ENCODE results near the gene ICAM4.

Gene ICAM4

GRCh38 chr19:10258080-10258710 lies 28.6 kb upstream of the ICAM4 start:
- Mint-ChIP-seq H3K36me3 (peaks cover 7% of the 10 kb centered on the region), H3K9me3 (ENCODE audit: low read depth) (no peaks in the 10 kb centered on the region), H3K27me3 (no peaks in the 10 kb centered on the region), H3K4me3 (no peak overlapping the region), H3K27ac (no peak overlapping the region), H3K4me1 (ENCODE audit: low read depth) (peaks cover 23% of the 10 kb centered on the region)

- Mint-ChIP-seq H3K27ac (peak overlapping the region; percentile 58), H3K36me3 (peaks cover 7% of the 10 kb centered on the region), H3K4me3 (no peak overlapping the region)
Observed at GRCh38 chr19:10259162-10259905, 27.4 kb upstream of the ICAM4 start.

DNA sequence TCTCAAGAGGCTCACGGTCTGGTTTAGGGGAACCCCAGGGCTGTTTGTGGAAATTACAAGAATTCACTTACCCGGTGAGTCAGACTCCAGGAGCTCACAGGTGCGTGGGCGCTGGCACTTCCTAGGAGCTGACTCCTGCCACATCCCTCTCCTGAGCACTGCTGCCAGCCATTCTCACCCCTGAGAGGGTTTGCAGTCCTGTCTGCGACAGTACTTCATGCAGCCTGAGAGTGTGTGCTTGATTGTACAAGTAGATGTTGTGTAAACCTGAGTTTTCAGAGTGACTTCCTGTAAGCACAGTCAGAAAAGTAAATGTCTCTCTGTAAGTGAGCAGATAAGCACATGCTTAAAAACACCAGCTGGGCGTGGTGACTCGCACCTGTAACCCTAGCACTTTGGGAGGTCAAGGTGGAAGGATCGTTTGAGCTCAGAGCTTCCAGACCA lies 26.6 kb upstream of the ICAM4 start:
- H3K4me1 Mint-ChIP-seq (ENCODE audit: low read depth), result peaks cover 19% of the 10 kb centered on the region
- peak overlapping the region; percentile 52 for H3K4me3 Mint-ChIP-seq
- peaks cover 6% of the 10 kb centered on the region for H3K36me3 Mint-ChIP-seq
- no peaks in the 10 kb centered on the region for H3K27me3 Mint-ChIP-seq
- H3K27ac Mint-ChIP-seq, result peak overlapping the region; percentile 83
- no peaks in the 10 kb centered on the region for H3K9me3 Mint-ChIP-seq (ENCODE audit: low read depth)

More at GRCh38 chr19:10259162-10259905, 27.4 kb upstream of the ICAM4 start:
- no peaks in the 10 kb centered on the region for H3K9me3 Mint-ChIP-seq (ENCODE audit: low read depth)
- H3K27me3 Mint-ChIP-seq, result no peaks in the 10 kb centered on the region
- peaks cover 19% of the 10 kb centered on the region for H3K4me1 Mint-ChIP-seq (ENCODE audit: low read depth)

DNA sequence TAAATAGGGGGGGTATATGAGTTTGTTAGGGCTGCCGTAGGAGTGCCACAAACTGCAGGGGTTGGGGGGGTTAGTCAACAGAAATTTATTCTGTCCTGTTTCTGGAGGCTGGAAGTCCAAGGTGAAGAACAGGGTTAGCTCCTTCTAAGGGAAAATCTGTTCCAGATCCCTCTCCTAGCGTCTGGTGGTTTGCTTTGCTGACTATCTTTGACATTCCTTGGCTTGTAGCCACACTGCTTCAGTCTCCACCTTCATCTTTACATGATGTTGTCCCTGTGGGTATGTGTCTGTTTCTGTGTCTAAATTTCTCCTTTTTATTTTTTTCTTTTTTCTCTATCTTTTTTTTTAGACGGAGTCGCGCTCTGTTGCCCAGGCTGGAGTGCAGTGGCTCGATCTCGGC lies 24.0 kb upstream of the ICAM4 start:
- Mint-ChIP-seq H3K36me3 (no peaks in the 10 kb centered on the region), H3K4me3 (no peak overlapping the region), H3K27ac (no peak overlapping the region), H3K9me3 (ENCODE audit: low read depth) (no peaks in the 10 kb centered on the region), H3K27me3 (no peaks in the 10 kb centered on the region), H3K4me1 (ENCODE audit: low read depth) (peaks cover 17% of the 10 kb centered on the region)

DNA sequence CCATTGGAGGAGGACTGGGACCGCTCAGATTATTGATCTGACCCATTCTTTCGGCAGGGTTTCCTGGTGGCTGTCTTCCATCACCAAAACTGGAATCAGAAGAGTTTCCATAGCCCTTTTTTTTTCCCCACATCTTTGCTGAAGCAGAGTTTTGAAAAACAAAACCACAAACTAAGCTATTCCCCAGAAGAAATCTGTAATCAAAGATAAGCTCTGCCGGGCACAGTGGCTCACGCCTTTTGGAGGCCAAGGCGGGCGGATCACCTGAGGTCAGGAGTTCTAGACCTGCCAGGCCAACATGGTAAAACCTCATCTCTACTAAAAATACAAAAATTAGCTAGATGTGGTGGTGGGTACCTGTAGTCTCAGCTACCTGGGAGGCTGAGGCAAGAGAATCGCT lies 20.0 kb upstream of the ICAM4 start:
- H3K4me1 Mint-ChIP-seq (ENCODE audit: low read depth), result peaks cover 5% of the 10 kb centered on the region
- no peaks in the 10 kb centered on the region for H3K27me3 Mint-ChIP-seq
- H3K4me3 Mint-ChIP-seq, result no peak overlapping the region
- no peaks in the 10 kb centered on the region for H3K36me3 Mint-ChIP-seq
- H3K9me3 Mint-ChIP-seq (ENCODE audit: low read depth), result no peaks in the 10 kb centered on the region
- no peak overlapping the region for H3K27ac Mint-ChIP-seq

DNA sequence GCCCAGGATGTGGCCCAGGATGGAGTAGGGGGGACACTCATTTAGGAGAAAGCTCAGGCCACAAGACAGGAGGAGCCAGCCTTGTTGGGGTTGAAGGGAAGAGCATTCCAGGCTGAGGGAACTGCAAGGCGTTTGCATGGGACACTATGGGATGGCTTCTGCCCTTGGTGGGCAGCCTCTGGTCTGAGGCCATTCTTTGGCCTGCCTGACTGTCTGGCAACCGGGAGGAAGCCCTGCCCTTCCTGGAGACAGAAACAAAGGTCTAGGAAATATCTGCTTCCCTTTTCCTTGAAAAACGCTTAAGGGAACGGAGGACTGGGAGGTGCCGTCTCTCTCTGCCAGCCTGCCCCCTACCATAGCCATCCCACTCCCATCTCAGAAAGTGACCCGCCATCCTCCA lies 18.7 kb upstream of the ICAM4 start:
- peaks cover 12% of the 10 kb centered on the region for H3K4me1 Mint-ChIP-seq (ENCODE audit: low read depth)
- H3K27me3 Mint-ChIP-seq, result no peaks in the 10 kb centered on the region
- H3K36me3 Mint-ChIP-seq, result no peaks in the 10 kb centered on the region
- H3K9me3 Mint-ChIP-seq (ENCODE audit: low read depth), result no peaks in the 10 kb centered on the region
- no peak overlapping the region for H3K27ac Mint-ChIP-seq
- H3K4me3 Mint-ChIP-seq, result no peak overlapping the region

- H3K9me3 Mint-ChIP-seq (ENCODE audit: low read depth), result no peaks in the 10 kb centered on the region
- H3K27ac Mint-ChIP-seq, result no peak overlapping the region
- H3K27me3 Mint-ChIP-seq, result no peaks in the 10 kb centered on the region
- peaks cover under 1% of the 10 kb centered on the region for H3K36me3 Mint-ChIP-seq
- H3K4me3 Mint-ChIP-seq, result peak overlapping the region; percentile 81
- H3K4me1 Mint-ChIP-seq (ENCODE audit: low read depth), result peaks cover 14% of the 10 kb centered on the region
Observed at GRCh38 chr19:10269333-10270179, 17.2 kb upstream of the ICAM4 start.

DNA sequence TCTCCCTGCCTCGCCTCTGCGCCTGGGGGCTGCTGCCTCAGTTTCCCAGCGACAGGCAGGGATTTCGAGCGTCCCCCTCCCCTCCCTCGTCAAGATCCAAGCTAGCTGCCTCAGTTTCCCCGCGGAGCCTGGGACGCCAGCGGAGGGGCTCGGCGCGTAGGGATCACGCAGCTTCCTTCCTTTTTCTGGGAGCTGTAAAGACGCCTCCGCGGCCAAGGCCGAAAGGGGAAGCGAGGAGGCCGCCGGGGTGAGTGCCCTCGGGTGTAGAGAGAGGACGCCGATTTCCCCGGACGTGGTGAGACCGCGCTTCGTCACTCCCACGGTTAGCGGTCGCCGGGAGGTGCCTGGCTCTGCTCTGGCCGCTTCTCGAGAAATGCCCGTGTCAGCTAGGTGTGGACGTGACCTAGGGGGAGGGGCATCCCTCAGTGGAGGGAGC lies 16.6 kb upstream of the ICAM4 start:
- Mint-ChIP-seq H3K27me3 (no peaks in the 10 kb centered on the region), H3K4me1 (ENCODE audit: low read depth) (peaks cover 14% of the 10 kb centered on the region), H3K36me3 (peaks cover 4% of the 10 kb centered on the region), H3K9me3 (ENCODE audit: low read depth) (no peaks in the 10 kb centered on the region), H3K4me3 (peak overlapping the region; percentile 81), H3K27ac (peak overlapping the region; percentile 54)

- peak within 1 kb of the TSS; percentile 54 for H3K27ac Mint-ChIP-seq
- peaks cover 4% of the 10 kb centered on the region for H3K36me3 Mint-ChIP-seq
- H3K4me3 Mint-ChIP-seq, result peak within 1 kb of the TSS; percentile 81
- H3K4me1 Mint-ChIP-seq (ENCODE audit: low read depth), result peaks cover 14% of the 10 kb centered on the region
- H3K27me3 Mint-ChIP-seq, result no peaks in the 10 kb centered on the region
- no peaks in the 10 kb centered on the region for H3K9me3 Mint-ChIP-seq (ENCODE audit: low read depth)
Observed at GRCh38 chr19:10270616-10271394, 15.9 kb upstream of the ICAM4 start, which contains the start of gene ICAM1. Gene ICAM1 (plus strand): TSS chr19:10271120. CDS start chr19:10271160, 40 bp downstream.

GRCh38 chr19:10271543-10272086 lies 15.1 kb upstream of the ICAM4 start:
- Mint-ChIP-seq H3K4me1 (ENCODE audit: low read depth) (peaks cover 14% of the 10 kb centered on the region), H3K9me3 (ENCODE audit: low read depth) (no peaks in the 10 kb centered on the region), H3K4me3 (peak overlapping the region; percentile 81), H3K27me3 (no peaks in the 10 kb centered on the region), H3K36me3 (peaks cover 4% of the 10 kb centered on the region), H3K27ac (peak overlapping the region; percentile 54)

DNA sequence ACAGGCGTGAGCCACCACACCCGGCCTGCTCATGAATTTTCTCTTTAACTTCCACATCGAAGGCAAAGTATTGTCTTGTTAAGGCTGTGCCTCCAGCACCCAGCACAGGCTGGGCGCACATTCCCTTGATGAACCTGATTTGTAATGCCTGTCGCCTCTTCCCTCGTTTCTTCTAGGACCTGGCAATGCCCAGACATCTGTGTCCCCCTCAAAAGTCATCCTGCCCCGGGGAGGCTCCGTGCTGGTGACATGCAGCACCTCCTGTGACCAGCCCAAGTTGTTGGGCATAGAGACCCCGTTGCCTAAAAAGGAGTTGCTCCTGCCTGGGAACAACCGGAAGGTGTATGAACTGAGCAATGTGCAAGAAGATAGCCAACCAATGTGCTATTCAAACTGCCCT lies 12.2 kb upstream of the ICAM4 start:
- Mint-ChIP-seq H3K9me3 (ENCODE audit: low read depth) (no peaks in the 10 kb centered on the region), H3K27ac (peak overlapping the region; percentile 22), H3K4me1 (ENCODE audit: low read depth) (peaks cover 18% of the 10 kb centered on the region), H3K36me3 (peaks cover 4% of the 10 kb centered on the region), H3K27me3 (no peaks in the 10 kb centered on the region), H3K4me3 (no peak overlapping the region)

- Mint-ChIP-seq H3K4me3 (no peak overlapping the region), H3K36me3 (peaks cover 4% of the 10 kb centered on the region), H3K4me1 (ENCODE audit: low read depth) (peaks cover 11% of the 10 kb centered on the region), H3K27me3 (no peaks in the 10 kb centered on the region), H3K9me3 (ENCODE audit: low read depth) (no peaks in the 10 kb centered on the region), H3K27ac (no peak overlapping the region)
Observed at GRCh38 chr19:10277795-10278589, 8.8 kb upstream of the ICAM4 start.

DNA sequence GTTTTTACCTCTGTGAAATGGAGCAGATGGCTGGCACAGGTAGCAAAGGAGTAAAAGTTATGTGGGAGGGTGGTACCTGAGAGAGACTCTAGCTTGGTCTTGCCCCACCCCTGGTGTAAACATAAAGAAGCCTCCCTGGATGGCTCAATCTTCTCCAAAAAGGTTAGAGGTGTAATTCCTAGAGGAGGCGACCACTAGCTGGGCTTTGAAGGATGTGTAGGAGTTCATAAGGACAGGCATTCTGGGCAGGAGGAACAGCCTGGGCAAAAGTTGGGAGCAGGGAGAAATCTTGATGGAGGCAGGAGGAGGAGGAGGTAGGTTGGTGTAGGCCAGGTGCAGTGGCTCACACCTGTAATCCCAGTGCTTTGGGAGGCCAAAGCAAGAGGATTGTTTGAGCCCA lies 7.8 kb upstream of the ICAM4 start:
- Mint-ChIP-seq H3K27ac (no peak overlapping the region), H3K36me3 (peaks cover 4% of the 10 kb centered on the region), H3K4me3 (no peak overlapping the region), H3K9me3 (ENCODE audit: low read depth) (no peaks in the 10 kb centered on the region), H3K27me3 (no peaks in the 10 kb centered on the region), H3K4me1 (ENCODE audit: low read depth) (peaks cover 10% of the 10 kb centered on the region)
